Measurements from ENCODE around the gene GIT2.

DNA sequence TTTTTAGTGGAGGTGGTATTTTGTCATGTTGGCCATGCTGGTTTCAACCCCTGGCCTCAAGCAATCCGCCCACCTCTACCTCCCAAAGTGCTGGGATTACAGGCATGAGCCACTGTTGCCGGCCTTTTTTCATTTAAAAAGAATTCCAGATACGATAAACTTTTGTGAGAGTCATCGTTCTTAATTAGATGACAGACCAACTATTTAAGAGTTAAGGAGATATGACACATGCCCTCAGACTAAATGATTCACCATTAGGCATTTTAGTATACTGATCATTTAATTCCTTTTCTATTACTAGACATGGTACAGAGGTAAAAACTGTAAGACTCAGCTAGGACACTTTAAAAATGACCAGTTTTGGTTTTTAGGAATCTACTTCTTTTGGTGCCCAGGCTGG is 5.4 kb upstream of the GIT2 start:
- TF ChIP-seq, protein P1, sequence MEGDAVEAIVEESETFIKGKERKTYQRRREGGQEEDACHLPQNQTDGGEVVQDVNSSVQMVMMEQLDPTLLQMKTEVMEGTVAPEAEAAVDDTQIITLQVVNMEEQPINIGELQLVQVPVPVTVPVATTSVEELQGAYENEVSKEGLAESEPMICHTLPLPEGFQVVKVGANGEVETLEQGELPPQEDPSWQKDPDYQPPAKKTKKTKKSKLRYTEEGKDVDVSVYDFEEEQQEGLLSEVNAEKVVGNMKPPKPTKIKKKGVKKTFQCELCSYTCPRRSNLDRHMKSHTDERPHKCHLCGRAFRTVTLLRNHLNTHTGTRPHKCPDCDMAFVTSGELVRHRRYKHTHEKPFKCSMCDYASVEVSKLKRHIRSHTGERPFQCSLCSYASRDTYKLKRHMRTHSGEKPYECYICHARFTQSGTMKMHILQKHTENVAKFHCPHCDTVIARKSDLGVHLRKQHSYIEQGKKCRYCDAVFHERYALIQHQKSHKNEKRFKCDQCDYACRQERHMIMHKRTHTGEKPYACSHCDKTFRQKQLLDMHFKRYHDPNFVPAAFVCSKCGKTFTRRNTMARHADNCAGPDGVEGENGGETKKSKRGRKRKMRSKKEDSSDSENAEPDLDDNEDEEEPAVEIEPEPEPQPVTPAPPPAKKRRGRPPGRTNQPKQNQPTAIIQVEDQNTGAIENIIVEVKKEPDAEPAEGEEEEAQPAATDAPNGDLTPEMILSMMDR (IDR thresholded peaks at IDR 0.05): no peak
- no peak for TF ChIP-seq POLR2A (IDR thresholded peaks at IDR 0.05)

Measured in esophagus squamous epithelium (tissue), 4 donors.